Nephron progenitor cell (in vitro differentiated cells): ENCODE results near the gene CA10.

ENCODE experiments used
- DNase-seq: peaks from one replicate; pipeline ENCODE4 v3.0.0; 2021
- H3K27ac Mint-ChIP-seq: 2 replicates; pipeline ENCODE4 v1.8.0; 2021; ENCODE audit warnings: mild to moderate bottlenecking, moderate library complexity, mixed read lengths
- H3K27me3 Mint-ChIP-seq: 2 replicates; pipeline ENCODE4 v1.8.0; 2021; ENCODE audit warnings: mild to moderate bottlenecking, low read depth, mixed read lengths; ENCODE audit not compliant: poor library complexity
- H3K36me3 Mint-ChIP-seq: 2 replicates; pipeline ENCODE4 v1.8.0; 2021; ENCODE audit warnings: low read depth, mixed read lengths
- H3K4me1 Mint-ChIP-seq: 2 replicates; pipeline ENCODE4 v1.8.0; 2021; ENCODE audit warnings: mixed read lengths
- H3K4me3 Mint-ChIP-seq: 2 replicates; pipeline ENCODE4 v1.8.0; 2021; ENCODE audit warnings: mild to moderate bottlenecking, moderate library complexity, mixed read lengths
- H3K9me3 Mint-ChIP-seq: 2 replicates; pipeline ENCODE4 v1.8.0; 2021; ENCODE audit warnings: mild to moderate bottlenecking, moderate library complexity, mixed read lengths
- TF ChIP-seq, protein P1 (sequence below): fragments of 200-600 bp; sonication (generic); IDR thresholded peaks from 2 replicates; pipeline ENCODE4 v1.5.0; 2021; ENCODE audit warnings: antibody characterized with exemption

CA10 gene

GRCh38 chr17:52149626-52150025, 8.9 kb downstream of the CA10 start:
- Mint-ChIP-seq H3K27me3 (peaks cover 19% of the 10 kb centered on the region), H3K27ac (no peak overlapping the region), H3K9me3 (no peaks in the 10 kb centered on the region), H3K4me1 (no peaks in the 10 kb centered on the region), H3K36me3 (no peaks in the 10 kb centered on the region), H3K4me3 (no peak overlapping the region)
- DNase-seq, result no peak
- TF ChIP-seq, protein P1, sequence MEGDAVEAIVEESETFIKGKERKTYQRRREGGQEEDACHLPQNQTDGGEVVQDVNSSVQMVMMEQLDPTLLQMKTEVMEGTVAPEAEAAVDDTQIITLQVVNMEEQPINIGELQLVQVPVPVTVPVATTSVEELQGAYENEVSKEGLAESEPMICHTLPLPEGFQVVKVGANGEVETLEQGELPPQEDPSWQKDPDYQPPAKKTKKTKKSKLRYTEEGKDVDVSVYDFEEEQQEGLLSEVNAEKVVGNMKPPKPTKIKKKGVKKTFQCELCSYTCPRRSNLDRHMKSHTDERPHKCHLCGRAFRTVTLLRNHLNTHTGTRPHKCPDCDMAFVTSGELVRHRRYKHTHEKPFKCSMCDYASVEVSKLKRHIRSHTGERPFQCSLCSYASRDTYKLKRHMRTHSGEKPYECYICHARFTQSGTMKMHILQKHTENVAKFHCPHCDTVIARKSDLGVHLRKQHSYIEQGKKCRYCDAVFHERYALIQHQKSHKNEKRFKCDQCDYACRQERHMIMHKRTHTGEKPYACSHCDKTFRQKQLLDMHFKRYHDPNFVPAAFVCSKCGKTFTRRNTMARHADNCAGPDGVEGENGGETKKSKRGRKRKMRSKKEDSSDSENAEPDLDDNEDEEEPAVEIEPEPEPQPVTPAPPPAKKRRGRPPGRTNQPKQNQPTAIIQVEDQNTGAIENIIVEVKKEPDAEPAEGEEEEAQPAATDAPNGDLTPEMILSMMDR, result no peak

DNA sequence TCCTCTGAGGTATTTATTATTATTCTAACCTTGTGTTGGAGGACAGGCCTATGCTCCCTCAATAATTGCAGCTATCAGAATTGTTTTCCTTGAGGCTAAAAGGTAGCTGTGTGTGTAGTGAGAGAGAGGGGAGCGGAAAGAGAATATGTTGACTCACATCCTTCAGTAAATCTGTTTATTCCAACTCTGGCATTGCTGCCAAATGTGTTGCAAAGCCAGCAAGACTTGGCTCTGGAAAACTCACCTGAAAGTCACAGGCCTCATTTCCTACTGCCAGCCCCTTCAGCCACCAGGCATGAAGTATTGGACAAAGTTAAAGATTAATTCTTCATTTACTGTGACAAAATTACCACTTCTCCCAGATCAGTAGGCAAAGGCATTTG, 9.6 kb downstream of the CA10 start:
- Mint-ChIP-seq H3K27me3 (peaks cover 13% of the 10 kb centered on the region), H3K4me3 (no peak overlapping the region), H3K4me1 (peaks cover under 1% of the 10 kb centered on the region), H3K36me3 (no peaks in the 10 kb centered on the region), H3K27ac (no peak overlapping the region), H3K9me3 (no peaks in the 10 kb centered on the region)
- DNase-seq, result no peak
- TF ChIP-seq, protein P1, result no peak

DNA sequence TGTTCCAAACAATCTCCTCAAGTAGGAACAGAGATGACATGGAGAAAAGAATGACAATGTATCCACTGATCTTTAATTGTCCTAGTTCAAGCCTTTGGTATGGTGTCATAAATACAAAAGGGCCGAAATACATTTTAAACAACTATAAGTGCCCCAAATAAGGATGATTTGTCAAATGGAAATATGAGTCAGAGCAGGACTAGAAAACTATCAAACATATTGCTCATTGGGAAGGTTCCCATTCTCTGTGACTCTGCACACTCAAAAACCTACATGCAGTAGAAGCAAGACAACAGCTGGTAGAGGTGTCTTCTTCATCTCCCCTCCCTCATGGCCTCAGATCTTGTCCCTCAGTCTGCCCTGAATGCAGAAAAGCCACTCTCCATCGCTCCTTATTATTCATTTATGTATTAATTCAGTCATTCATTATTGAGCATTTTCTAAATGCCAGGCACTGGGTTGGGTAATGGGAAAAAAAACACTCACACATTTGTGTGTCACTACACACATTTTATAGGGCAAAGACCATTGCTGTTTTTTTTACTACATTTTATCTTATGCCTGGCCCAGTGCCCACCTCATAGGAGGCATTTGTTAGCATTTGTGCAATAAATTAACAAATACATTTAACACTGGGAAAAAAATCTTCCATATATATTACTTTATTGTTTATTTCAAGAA, 10.1 kb downstream of the CA10 start:
- peaks cover 11% of the 10 kb centered on the region for H3K27me3 Mint-ChIP-seq
- TF ChIP-seq, protein P1, result no peak
- H3K9me3 Mint-ChIP-seq, result no peaks in the 10 kb centered on the region
- H3K4me1 Mint-ChIP-seq, result peaks cover 6% of the 10 kb centered on the region
- no peak overlapping the region for H3K27ac Mint-ChIP-seq
- no peak for DNase-seq
- no peaks in the 10 kb centered on the region for H3K36me3 Mint-ChIP-seq
- H3K4me3 Mint-ChIP-seq, result no peak overlapping the region

- H3K9me3 Mint-ChIP-seq, result no peaks in the 10 kb centered on the region
- H3K27ac Mint-ChIP-seq, result no peak overlapping the region
- H3K36me3 Mint-ChIP-seq, result no peaks in the 10 kb centered on the region
- peaks cover 6% of the 10 kb centered on the region for H3K27me3 Mint-ChIP-seq
- H3K4me1 Mint-ChIP-seq, result peaks cover 6% of the 10 kb centered on the region
- TF ChIP-seq, protein P1, result no peak
- no peak overlapping the region for H3K4me3 Mint-ChIP-seq
- no peak for DNase-seq
These were observed 10.6 kb downstream of the CA10 start for GRCh38 chr17:52147872-52148271.

DNA sequence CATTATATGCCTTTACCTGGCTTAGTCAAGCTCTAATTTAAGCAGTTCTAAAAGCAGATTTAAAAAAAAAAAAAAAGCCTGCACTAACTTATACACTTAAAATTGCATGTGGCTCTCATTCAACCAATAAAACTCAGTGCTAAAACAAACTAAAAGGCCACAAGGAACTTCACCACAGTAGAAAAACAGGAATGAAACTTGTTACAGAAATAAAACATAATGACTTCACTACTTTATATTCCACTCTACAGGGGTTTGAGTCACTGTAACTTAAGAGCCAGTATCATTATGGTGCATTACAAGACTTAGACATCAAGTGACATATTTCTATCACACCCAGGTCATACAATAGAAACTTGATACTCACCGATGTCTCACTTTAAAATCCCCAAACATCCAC, 11.1 kb downstream of the CA10 start:
- TF ChIP-seq, protein P1, result no peak
- H3K9me3 Mint-ChIP-seq, result no peaks in the 10 kb centered on the region
- peaks cover 6% of the 10 kb centered on the region for H3K27me3 Mint-ChIP-seq
- peaks cover 6% of the 10 kb centered on the region for H3K4me1 Mint-ChIP-seq
- H3K36me3 Mint-ChIP-seq, result no peaks in the 10 kb centered on the region
- H3K4me3 Mint-ChIP-seq, result no peak overlapping the region
- no peak for DNase-seq
- no peak overlapping the region for H3K27ac Mint-ChIP-seq

- H3K4me3 Mint-ChIP-seq, result no peak overlapping the region
- no peaks in the 10 kb centered on the region for H3K36me3 Mint-ChIP-seq
- TF ChIP-seq, protein P1, result no peak
- DNase-seq, result no peak
- H3K4me1 Mint-ChIP-seq, result peaks cover 6% of the 10 kb centered on the region
- H3K27ac Mint-ChIP-seq, result no peak overlapping the region
- peaks cover 16% of the 10 kb centered on the region for H3K27me3 Mint-ChIP-seq
- no peaks in the 10 kb centered on the region for H3K9me3 Mint-ChIP-seq
These were observed 13.0 kb downstream of the CA10 start for GRCh38 chr17:52145476-52145875.
